ENCODE results near the gene FBXO11.

GRCh38 chr2:47803363-47803762, 102.9 kb downstream of the FBXO11 start:
- no peak for TF ChIP-seq CTCF (IDR thresholded peaks at IDR 0.05)
- TF ChIP-seq POLR2AphosphoS5 (IDR thresholded peaks at IDR 0.05; ENCODE audit: low read depth, low read length): no peak
- TF ChIP-seq TCF7L2 (IDR thresholded peaks at IDR 0.05; ENCODE audit: low read depth, low read length): no peak
- no peak for TF ChIP-seq SIN3A (IDR thresholded peaks at IDR 0.05; ENCODE audit: borderline replicate concordance, insufficient read depth, low read depth, low read length)
